Left forelimb (tissue), 1 donor: Measurements from ENCODE around the gene CBFA2T3.
"Not testable (repeated sequence)": the region's sequence is repeated elsewhere in the genome, so short reads cannot be mapped to it uniquely, and the experiment has no call there.

Experiments
- DNase-seq: peaks from one replicate; pipeline ENCODE4 v3.0.0-alpha.2; 2018; ENCODE audit warnings: low spot score

CBFA2T3 gene

GRCh38 chr16:89012622-89012995 is 35.6 kb upstream of the CBFA2T3 start:
- DNase-seq, result no peak

- DNase-seq, result no peak
These were observed 35.1 kb upstream of the CBFA2T3 start for GRCh38 chr16:89011909-89012621.

DNA sequence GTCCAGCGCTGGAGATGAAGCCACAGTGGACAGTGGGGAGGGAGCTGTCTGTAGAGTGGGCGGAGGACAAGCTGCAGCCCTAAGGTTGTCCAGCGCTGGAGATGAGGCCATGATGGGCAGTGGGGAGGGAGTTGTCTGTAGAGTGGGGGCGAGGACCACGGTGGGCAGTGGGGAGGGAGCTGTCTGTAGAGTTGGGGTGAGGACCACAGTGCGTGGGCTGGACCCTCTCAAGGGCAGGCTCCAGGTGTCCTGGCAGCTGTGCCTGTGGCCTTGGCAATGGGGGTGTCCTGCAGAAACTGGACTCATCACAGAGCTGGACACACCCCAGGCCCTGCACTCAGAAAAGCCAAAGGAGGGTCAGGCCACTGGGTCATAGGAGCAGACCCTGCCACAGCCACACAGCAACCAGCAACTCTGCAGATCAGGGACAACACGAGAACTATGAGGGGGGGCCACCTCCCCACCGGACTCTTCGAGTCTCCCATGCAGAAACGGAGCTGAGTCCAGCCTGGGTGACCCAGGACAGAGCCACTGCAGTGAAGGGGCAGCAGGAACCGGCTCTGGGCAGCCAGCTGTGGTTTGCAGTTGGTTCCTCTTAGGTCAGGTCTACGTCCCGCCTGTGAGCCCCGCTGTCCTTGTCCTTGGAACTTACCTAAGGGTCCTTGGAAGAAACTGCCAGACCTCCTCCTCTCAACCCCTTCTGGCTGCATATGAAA is 33.4 kb upstream of the CBFA2T3 start:
- no peak for DNase-seq

- no peak for DNase-seq
These were observed 32.6 kb upstream of the CBFA2T3 start for GRCh38 chr16:89009343-89010209.

DNA sequence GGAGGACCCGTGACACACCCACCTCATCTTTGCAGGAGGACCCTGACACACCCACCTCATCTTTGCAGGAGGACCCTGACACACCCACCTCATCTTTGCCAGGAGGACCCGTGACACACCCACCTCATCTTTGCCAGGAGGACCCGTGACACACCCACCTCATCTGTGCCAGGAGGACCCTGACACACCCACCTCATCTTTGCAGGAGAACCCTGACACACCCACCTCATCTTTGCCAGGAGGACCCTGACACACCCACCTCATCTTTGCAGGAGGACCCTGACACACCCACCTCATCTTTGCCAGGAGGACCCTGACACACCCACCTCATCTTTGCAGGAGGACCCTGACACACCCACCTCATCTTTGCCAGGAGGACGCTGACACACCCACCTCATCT is 31.8 kb upstream of the CBFA2T3 start:
- not testable (repeated sequence) for DNase-seq

- DNase-seq, result no peak
These were observed 30.6 kb upstream of the CBFA2T3 start for GRCh38 chr16:89007371-89008249.

DNA sequence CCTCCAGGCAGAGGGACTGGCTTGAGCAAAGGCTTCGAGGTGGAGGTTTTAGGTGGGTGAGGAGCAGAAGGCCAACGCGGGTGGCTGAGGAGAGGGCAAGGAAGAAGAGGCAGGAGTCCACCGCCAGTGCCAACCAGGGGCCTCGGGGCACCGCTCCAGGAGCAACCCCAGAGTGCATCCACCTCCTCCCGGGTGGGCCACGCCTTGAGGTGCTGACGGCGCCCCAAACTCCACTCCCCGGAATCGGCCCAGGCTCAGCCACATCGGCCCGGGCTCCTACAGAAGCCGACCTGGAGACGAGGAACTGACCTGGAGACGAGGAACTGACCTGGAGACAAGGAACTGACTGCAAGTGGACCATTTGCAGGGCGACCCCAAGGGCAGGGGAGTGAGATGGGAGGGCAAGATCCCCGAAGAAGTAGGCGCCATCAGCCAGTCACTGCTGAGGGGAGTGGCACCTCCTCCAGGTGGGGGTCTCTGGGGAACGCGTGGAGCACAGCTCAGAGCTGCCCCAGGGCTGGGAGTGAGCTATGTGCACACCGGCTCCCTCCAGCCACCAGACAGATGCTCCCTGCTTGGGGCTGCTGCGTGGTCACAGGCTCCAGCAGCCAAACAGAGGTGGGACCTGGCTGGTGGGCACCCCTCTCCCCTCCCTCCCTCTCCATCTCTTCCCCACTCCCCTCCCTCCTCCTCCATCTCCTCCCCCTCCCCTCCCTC is 29.2 kb upstream of the CBFA2T3 start:
- no peak for DNase-seq

- no peak for DNase-seq
These were observed 28.4 kb upstream of the CBFA2T3 start for GRCh38 chr16:89005201-89006035.

- no peak for DNase-seq
These were observed 27.3 kb upstream of the CBFA2T3 start for GRCh38 chr16:89004209-89004831.

GRCh38 chr16:89003831-89004208 is 26.8 kb upstream of the CBFA2T3 start:
- no peak for DNase-seq

DNA sequence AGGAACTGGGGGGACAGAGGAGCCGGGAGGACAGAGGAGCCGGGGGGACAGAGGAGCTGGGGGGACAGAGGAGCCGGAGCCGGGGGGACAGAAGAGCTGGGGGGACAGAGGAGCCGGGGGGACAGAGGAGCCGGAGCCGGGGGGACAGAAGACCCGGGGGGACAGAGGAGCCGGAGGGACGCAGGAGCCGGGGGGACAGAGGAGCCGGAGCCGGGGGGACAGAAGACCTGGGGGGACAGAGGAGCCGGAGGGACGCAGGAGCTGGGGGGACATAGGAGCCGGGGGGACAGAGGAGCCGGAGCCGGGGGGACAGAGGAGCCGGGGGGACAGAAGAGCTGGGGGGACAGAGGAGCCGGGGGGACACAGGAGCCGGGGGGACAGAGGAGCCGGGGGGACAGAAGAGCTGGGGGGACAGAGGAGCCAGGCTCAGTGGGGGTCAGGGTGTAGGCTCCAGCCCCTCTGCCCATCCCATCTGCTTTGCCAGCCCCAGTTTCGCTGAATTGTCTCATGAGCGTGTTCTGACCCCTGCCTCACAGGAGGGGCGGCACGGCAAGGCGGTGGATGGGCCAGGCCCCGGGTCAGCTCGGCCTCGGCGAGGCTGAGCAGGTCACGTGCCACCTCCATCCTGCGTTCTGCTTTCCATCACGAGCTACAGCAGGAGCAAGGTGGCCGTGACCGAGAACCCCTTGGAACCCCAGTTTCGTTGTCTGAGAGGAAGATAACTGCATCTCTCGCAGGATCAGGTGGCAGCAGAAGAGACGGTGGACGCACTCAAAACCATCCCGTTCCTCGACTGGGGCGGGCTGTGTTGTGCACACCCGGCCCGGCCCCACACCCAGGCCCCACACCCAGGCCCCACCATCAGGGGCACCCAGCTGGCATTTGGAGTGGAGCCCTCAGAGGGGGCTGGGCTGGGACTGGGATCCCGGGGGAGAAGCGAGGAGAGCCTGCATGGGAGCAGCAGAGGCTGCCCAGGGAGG is 26.1 kb upstream of the CBFA2T3 start:
- no peak for DNase-seq

GRCh38 chr16:89002081-89002480 is 25.1 kb upstream of the CBFA2T3 start:
- not testable (repeated sequence) for DNase-seq

GRCh38 chr16:89001117-89002027 is 24.4 kb upstream of the CBFA2T3 start:
- no peak for DNase-seq

- DNase-seq, result no peak
These were observed 23.4 kb upstream of the CBFA2T3 start for GRCh38 chr16:89000207-89000959.

DNA sequence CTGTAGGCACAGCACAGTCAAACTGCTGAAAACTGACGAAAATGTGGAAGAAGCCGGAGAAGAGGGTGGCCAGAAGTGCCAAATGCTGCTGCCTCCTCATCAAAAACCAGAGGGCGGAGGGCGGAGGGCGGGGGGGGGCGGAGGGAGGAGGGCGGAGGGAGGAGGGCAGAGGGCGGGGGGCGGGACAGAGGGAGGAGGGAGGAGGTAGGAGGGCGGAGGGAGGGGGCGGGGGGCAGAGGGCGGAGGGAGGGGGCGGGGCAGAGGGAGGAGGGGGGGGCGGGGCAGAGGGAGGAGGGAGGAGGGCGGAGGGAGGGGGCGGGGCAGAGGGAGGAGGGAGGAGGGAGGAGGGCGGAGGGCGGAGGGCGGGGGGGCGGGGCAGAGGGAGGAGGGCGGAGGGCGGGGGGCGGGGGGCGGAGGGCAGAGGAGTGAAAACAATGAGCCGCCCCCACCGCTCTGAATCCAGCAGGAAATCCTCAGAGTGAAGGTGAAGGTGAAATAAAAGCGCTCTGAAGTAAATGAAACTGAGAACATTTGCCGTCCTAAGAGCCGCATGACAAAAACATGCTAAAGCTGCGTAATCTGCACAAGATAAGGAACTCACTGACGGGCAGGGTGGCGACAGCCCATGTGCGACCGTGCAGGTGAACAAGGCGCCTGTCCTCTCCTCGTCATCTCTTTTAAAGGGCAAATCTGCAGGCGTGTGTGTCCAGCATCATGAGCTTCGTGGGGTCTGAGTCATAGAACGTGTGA is 22.6 kb upstream of the CBFA2T3 start:
- DNase-seq, result no peak
